ENCODE data around the gene FEZF2. TPM values are rescaled to one million over a fixed set of nuclear protein-coding genes. Genes with fewer than 3 reads are reported as not detected.

FEZF2 gene
- polyA plus RNA-seq, 1 donor, result not detected

GRCh38 chr3:62366126-62366484 lies 7.2 kb downstream of the FEZF2 start:
- WGBS (ENCODE audit: insufficient coverage, low lambda C conversion rate), result no CpG with 5 or more reads among the region's 4 CpGs
- DNase-seq, result no peak
- no peaks in the 10 kb centered on the region for H3K36me3 ChIP-seq (ENCODE audit: control insufficient read depth, insufficient read depth, low read length)

GRCh38 chr3:62365391-62366125 lies 7.8 kb downstream of the FEZF2 start:
- H3K4me3 ChIP-seq (ENCODE audit: low read length), result no peak overlapping the region
- no peaks in the 10 kb centered on the region for H3K36me3 ChIP-seq (ENCODE audit: control insufficient read depth, insufficient read depth, low read length)
- WGBS (ENCODE audit: insufficient coverage, low lambda C conversion rate), result 29% methylated on average over 1 of the region's 16 CpGs
- H3K27me3 ChIP-seq (ENCODE audit: control insufficient read depth, insufficient read depth, low read length), result peaks cover 83% of the 10 kb centered on the region
- no peak overlapping the region for H3K27ac ChIP-seq (ENCODE audit: low read length)
- H3K9me3 ChIP-seq (ENCODE audit: control insufficient read depth, low read depth, low read length), result no peaks in the 10 kb centered on the region
- no peak for DNase-seq
- no peaks in the 10 kb centered on the region for H3K4me1 ChIP-seq (ENCODE audit: control insufficient read depth, insufficient read depth, low read length)

More at GRCh38 chr3:62366126-62366484, 7.2 kb downstream of the FEZF2 start:
- no peak overlapping the region for H3K4me3 ChIP-seq (ENCODE audit: low read length)
- peaks cover 86% of the 10 kb centered on the region for H3K27me3 ChIP-seq (ENCODE audit: control insufficient read depth, insufficient read depth, low read length)
- H3K27ac ChIP-seq (ENCODE audit: low read length), result no peak overlapping the region
- peaks cover under 1% of the 10 kb centered on the region for H3K9me3 ChIP-seq (ENCODE audit: control insufficient read depth, low read depth, low read length)
- no peaks in the 10 kb centered on the region for H3K4me1 ChIP-seq (ENCODE audit: control insufficient read depth, insufficient read depth, low read length)

- Histone ChIP-seq H3K4me1 (ENCODE audit: control insufficient read depth, insufficient read depth, low read length) (no peaks in the 10 kb centered on the region), H3K36me3 (ENCODE audit: control insufficient read depth, insufficient read depth, low read length) (no peaks in the 10 kb centered on the region), H3K4me3 (ENCODE audit: low read length) (no peak overlapping the region), H3K9me3 (ENCODE audit: control insufficient read depth, low read depth, low read length) (no peaks in the 10 kb centered on the region), H3K27me3 (ENCODE audit: control insufficient read depth, insufficient read depth, low read length) (peaks cover 75% of the 10 kb centered on the region), H3K27ac (ENCODE audit: low read length) (no peak overlapping the region)
- no peak for DNase-seq
These were observed 9.2 kb downstream of the FEZF2 start for GRCh38 chr3:62364191-62364590.

- no peaks in the 10 kb centered on the region for H3K9me3 ChIP-seq (ENCODE audit: control insufficient read depth, low read depth, low read length)
- H3K4me3 ChIP-seq (ENCODE audit: low read length), result no peak overlapping the region
- 64% methylated on average over 2 of the region's 6 CpGs for WGBS (ENCODE audit: insufficient coverage, low lambda C conversion rate)
- H3K36me3 ChIP-seq (ENCODE audit: control insufficient read depth, insufficient read depth, low read length), result no peaks in the 10 kb centered on the region
- peaks cover 67% of the 10 kb centered on the region for H3K27me3 ChIP-seq (ENCODE audit: control insufficient read depth, insufficient read depth, low read length)
- no peak overlapping the region for H3K27ac ChIP-seq (ENCODE audit: low read length)
- no peak for DNase-seq
- no peaks in the 10 kb centered on the region for H3K4me1 ChIP-seq (ENCODE audit: control insufficient read depth, insufficient read depth, low read length)
These were observed 10.1 kb downstream of the FEZF2 start for GRCh38 chr3:62363275-62363674.

- DNase-seq, result no peak
- H3K27ac ChIP-seq (ENCODE audit: low read length), result no peak overlapping the region
- no peaks in the 10 kb centered on the region for H3K36me3 ChIP-seq (ENCODE audit: control insufficient read depth, insufficient read depth, low read length)
- peaks cover 57% of the 10 kb centered on the region for H3K27me3 ChIP-seq (ENCODE audit: control insufficient read depth, insufficient read depth, low read length)
- WGBS (ENCODE audit: insufficient coverage, low lambda C conversion rate), result no CpG with 5 or more reads among the region's 3 CpGs
- H3K4me3 ChIP-seq (ENCODE audit: low read length), result no peak overlapping the region
- no peaks in the 10 kb centered on the region for H3K4me1 ChIP-seq (ENCODE audit: control insufficient read depth, insufficient read depth, low read length)
- no peaks in the 10 kb centered on the region for H3K9me3 ChIP-seq (ENCODE audit: control insufficient read depth, low read depth, low read length)
These were observed 11.5 kb downstream of the FEZF2 start for GRCh38 chr3:62361824-62362223.

GRCh38 chr3:62361261-62361660 lies 12.1 kb downstream of the FEZF2 start:
- no peak for DNase-seq
- peaks cover 55% of the 10 kb centered on the region for H3K27me3 ChIP-seq (ENCODE audit: control insufficient read depth, insufficient read depth, low read length)
- H3K36me3 ChIP-seq (ENCODE audit: control insufficient read depth, insufficient read depth, low read length), result no peaks in the 10 kb centered on the region

GRCh38 chr3:62359531-62359930 lies 13.8 kb downstream of the FEZF2 start:
- no peaks in the 10 kb centered on the region for H3K36me3 ChIP-seq (ENCODE audit: control insufficient read depth, insufficient read depth, low read length)
- no peaks in the 10 kb centered on the region for H3K9me3 ChIP-seq (ENCODE audit: control insufficient read depth, low read depth, low read length)
- DNase-seq, result no peak
- no peaks in the 10 kb centered on the region for H3K4me1 ChIP-seq (ENCODE audit: control insufficient read depth, insufficient read depth, low read length)
- peaks cover 51% of the 10 kb centered on the region for H3K27me3 ChIP-seq (ENCODE audit: control insufficient read depth, insufficient read depth, low read length)
- no peak overlapping the region for H3K4me3 ChIP-seq (ENCODE audit: low read length)
- WGBS (ENCODE audit: insufficient coverage, low lambda C conversion rate), result 100% methylated on average over 1 of the region's 4 CpGs
- no peak overlapping the region for H3K27ac ChIP-seq (ENCODE audit: low read length)

More at GRCh38 chr3:62361261-62361660, 12.1 kb downstream of the FEZF2 start:
- H3K4me1 ChIP-seq (ENCODE audit: control insufficient read depth, insufficient read depth, low read length), result no peaks in the 10 kb centered on the region
- H3K4me3 ChIP-seq (ENCODE audit: low read length), result no peak overlapping the region
- WGBS (ENCODE audit: insufficient coverage, low lambda C conversion rate), result 83% methylated on average over 1 of the region's 3 CpGs
- H3K9me3 ChIP-seq (ENCODE audit: control insufficient read depth, low read depth, low read length), result no peaks in the 10 kb centered on the region
- H3K27ac ChIP-seq (ENCODE audit: low read length), result no peak overlapping the region

- Histone ChIP-seq H3K27ac (ENCODE audit: low read length) (no peak overlapping the region), H3K4me3 (ENCODE audit: low read length) (no peak overlapping the region), H3K4me1 (ENCODE audit: control insufficient read depth, insufficient read depth, low read length) (no peaks in the 10 kb centered on the region), H3K36me3 (ENCODE audit: control insufficient read depth, insufficient read depth, low read length) (no peaks in the 10 kb centered on the region), H3K27me3 (ENCODE audit: control insufficient read depth, insufficient read depth, low read length) (peaks cover 34% of the 10 kb centered on the region), H3K9me3 (ENCODE audit: control insufficient read depth, low read depth, low read length) (no peaks in the 10 kb centered on the region)
- no peak for DNase-seq
These were observed 17.0 kb downstream of the FEZF2 start for GRCh38 chr3:62356356-62356755.

GRCh38 chr3:62355703-62356102 lies 17.6 kb downstream of the FEZF2 start:
- DNase-seq, result no peak
- H3K27ac ChIP-seq (ENCODE audit: low read length), result no peak overlapping the region
- no peaks in the 10 kb centered on the region for H3K4me1 ChIP-seq (ENCODE audit: control insufficient read depth, insufficient read depth, low read length)
- no peaks in the 10 kb centered on the region for H3K36me3 ChIP-seq (ENCODE audit: control insufficient read depth, insufficient read depth, low read length)
- no peaks in the 10 kb centered on the region for H3K9me3 ChIP-seq (ENCODE audit: control insufficient read depth, low read depth, low read length)
- no peak overlapping the region for H3K4me3 ChIP-seq (ENCODE audit: low read length)
- 50% methylated on average over 1 of the region's 3 CpGs for WGBS (ENCODE audit: insufficient coverage, low lambda C conversion rate)
- H3K27me3 ChIP-seq (ENCODE audit: control insufficient read depth, insufficient read depth, low read length), result peaks cover 31% of the 10 kb centered on the region

GRCh38 chr3:62343755-62344154 lies 29.6 kb downstream of the FEZF2 start:
- H3K4me1 ChIP-seq (ENCODE audit: control insufficient read depth, insufficient read depth, low read length), result no peaks in the 10 kb centered on the region
- no peak for DNase-seq
- no peaks in the 10 kb centered on the region for H3K9me3 ChIP-seq (ENCODE audit: control insufficient read depth, low read depth, low read length)
- no peak overlapping the region for H3K27ac ChIP-seq (ENCODE audit: low read length)
- H3K27me3 ChIP-seq (ENCODE audit: control insufficient read depth, insufficient read depth, low read length), result peaks cover 2% of the 10 kb centered on the region
- H3K4me3 ChIP-seq (ENCODE audit: low read length), result no peak overlapping the region
- no CpG with 5 or more reads among the region's 2 CpGs for WGBS (ENCODE audit: insufficient coverage, low lambda C conversion rate)
- H3K36me3 ChIP-seq (ENCODE audit: control insufficient read depth, insufficient read depth, low read length), result no peaks in the 10 kb centered on the region

- 60% methylated on average over 1 of the region's 3 CpGs for WGBS (ENCODE audit: insufficient coverage, low lambda C conversion rate)
- no peak for DNase-seq
- H3K36me3 ChIP-seq (ENCODE audit: control insufficient read depth, insufficient read depth, low read length), result no peaks in the 10 kb centered on the region
- no peaks in the 10 kb centered on the region for H3K4me1 ChIP-seq (ENCODE audit: control insufficient read depth, insufficient read depth, low read length)
- no peak overlapping the region for H3K4me3 ChIP-seq (ENCODE audit: low read length)
- no peak overlapping the region for H3K27ac ChIP-seq (ENCODE audit: low read length)
- no peaks in the 10 kb centered on the region for H3K9me3 ChIP-seq (ENCODE audit: control insufficient read depth, low read depth, low read length)
- H3K27me3 ChIP-seq (ENCODE audit: control insufficient read depth, insufficient read depth, low read length), result no peaks in the 10 kb centered on the region
These were observed 38.2 kb downstream of the FEZF2 start for GRCh38 chr3:62335196-62335595.

All from large intestine (tissue), 3 donors.